ENCODE data around the gene ARHGEF12.

- TF ChIP-seq, protein P1, sequence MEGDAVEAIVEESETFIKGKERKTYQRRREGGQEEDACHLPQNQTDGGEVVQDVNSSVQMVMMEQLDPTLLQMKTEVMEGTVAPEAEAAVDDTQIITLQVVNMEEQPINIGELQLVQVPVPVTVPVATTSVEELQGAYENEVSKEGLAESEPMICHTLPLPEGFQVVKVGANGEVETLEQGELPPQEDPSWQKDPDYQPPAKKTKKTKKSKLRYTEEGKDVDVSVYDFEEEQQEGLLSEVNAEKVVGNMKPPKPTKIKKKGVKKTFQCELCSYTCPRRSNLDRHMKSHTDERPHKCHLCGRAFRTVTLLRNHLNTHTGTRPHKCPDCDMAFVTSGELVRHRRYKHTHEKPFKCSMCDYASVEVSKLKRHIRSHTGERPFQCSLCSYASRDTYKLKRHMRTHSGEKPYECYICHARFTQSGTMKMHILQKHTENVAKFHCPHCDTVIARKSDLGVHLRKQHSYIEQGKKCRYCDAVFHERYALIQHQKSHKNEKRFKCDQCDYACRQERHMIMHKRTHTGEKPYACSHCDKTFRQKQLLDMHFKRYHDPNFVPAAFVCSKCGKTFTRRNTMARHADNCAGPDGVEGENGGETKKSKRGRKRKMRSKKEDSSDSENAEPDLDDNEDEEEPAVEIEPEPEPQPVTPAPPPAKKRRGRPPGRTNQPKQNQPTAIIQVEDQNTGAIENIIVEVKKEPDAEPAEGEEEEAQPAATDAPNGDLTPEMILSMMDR (IDR thresholded peaks at IDR 0.05), result no peak
- no peak for TF ChIP-seq POLR2A (IDR thresholded peaks at IDR 0.05)
- TF ChIP-seq POLR2AphosphoS5 (IDR thresholded peaks at IDR 0.05), result no peak
Measured at GRCh38 chr11:120288021-120288420, 48.2 kb upstream of the ARHGEF12 start.
